Central memory CD8-positive, alpha-beta T cell (primary cell): ENCODE results near the gene MELK.
"Not testable (repeated sequence)": the region's sequence is repeated elsewhere in the genome, so short reads cannot be mapped to it uniquely, and the experiment has no call there.

Experiments
- ATAC-seq: fragments of 150-1000 bp; cut with Tn5 transposase; replicated peaks from 2 replicates; pipeline ENCODE4 v1.10.0; 2022; ENCODE audit warnings: mild to moderate bottlenecking, moderate FRiP score, moderate number of reproducible peaks; ENCODE audit not compliant: poor library complexity, severe bottlenecking; ENCODE audit errors: extremely low read depth
- DNase-seq, 2 donors: peaks; one replicate each; pipeline ENCODE4 v3.0.0; 2021; ENCODE audit warnings: low spot score in 2 of 2
- H3K27ac Mint-ChIP-seq: one replicate; pipeline ENCODE4 v1.8.0; 2022; ENCODE audit warnings: low read depth, mild to moderate bottlenecking, moderate library complexity, mixed read lengths
- H3K27me3 Mint-ChIP-seq: one replicate; pipeline ENCODE4 v1.8.0; 2022; ENCODE audit warnings: mixed read lengths
- H3K36me3 Mint-ChIP-seq: one replicate; pipeline ENCODE4 v1.8.0; 2022; ENCODE audit warnings: mild to moderate bottlenecking, moderate library complexity, mixed read lengths; ENCODE audit not compliant: insufficient read depth
- H3K4me1 Mint-ChIP-seq: one replicate; pipeline ENCODE4 v1.8.0; 2022; ENCODE audit warnings: mixed read lengths
- H3K4me3 Mint-ChIP-seq: one replicate; pipeline ENCODE4 v1.8.0; 2022; ENCODE audit warnings: mild to moderate bottlenecking, moderate library complexity, mixed read lengths
- H3K9me3 Mint-ChIP-seq: one replicate; pipeline ENCODE4 v1.8.0; 2022; ENCODE audit warnings: mixed read lengths

MELK gene

DNA sequence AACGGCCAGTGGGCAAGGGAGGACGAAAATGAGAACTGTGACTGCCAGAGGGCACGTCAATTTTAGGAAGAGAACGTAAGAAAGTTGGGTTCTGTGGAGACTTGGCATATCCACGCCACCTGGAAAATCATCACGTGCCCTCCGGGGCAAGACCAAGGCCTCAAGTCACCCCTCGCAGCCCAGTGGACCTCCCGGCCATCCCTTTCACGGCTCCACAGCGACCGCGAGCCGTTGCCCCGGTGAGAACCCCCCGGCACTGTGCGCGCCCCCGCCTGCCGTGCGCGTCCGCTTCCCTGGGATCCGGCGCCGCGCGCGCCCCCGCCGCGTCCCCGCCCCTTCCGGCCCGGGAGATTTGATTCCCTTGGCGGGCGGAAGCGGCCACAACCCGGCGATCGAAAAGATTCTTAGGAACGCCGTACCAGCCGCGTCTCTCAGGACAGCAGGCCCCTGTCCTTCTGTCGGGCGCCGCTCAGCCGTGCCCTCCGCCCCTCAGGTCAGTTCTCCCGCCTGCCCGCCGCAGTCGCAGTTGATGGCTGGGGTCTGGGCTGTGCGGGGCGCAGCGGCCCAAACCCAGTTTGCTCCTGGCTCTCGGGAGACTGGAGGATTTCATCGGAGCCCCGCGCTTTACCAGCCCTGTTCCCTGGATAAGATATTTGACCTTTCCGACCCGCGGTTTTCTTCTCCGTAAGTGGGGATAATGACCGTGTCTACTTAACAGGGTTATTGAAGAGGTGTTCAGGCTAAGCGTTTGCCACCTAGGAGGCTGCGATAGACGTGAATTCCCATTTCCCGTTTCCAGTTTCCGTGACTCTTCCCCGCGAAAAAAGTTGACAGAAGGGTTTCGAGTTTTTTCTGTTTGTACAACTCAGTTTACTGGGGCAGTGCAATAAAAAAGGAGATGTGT, at the start of gene MELK:
MELK (plus strand) TSS at position 381 of the 904 bp plus-strand sequence. CDS start 8,787 bp downstream, outside the sequence.
- peaks cover 10% of the 10 kb centered on the region for H3K27me3 Mint-ChIP-seq
- H3K9me3 Mint-ChIP-seq: no peaks in the 10 kb centered on the region
- ATAC-seq (peak; percentile 80), DNase-seq (peak; percentile 72 to 74)
- peak within 1 kb of the TSS; percentile 85 for H3K27ac Mint-ChIP-seq
- peaks cover 22% of the 10 kb centered on the region for H3K4me1 Mint-ChIP-seq
- peaks cover 4% of the 10 kb centered on the region for H3K36me3 Mint-ChIP-seq
- peak within 1 kb of the TSS; percentile 90 for H3K4me3 Mint-ChIP-seq

DNA sequence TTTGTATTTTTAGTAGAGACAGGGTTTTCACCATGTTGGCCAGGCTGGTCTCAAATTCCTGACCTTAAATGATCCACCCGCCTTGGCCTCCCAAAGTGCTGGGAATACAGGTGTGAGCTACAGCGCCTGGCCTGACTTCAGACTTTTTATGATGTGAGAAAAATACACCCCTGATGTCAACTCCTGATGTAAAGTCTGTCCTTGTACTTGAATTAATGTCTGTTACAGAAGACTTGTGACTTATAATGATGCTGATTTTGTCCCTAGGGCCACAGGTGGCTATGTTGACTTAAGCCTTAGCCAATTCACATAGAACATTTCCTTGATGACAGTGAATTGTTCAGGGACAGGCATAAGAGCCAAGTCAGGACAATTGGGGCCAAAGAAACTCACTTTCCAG, 42.5 kb upstream of the MELK start:
- H3K4me3 Mint-ChIP-seq: no peak overlapping the region
- H3K9me3 Mint-ChIP-seq: no peaks in the 10 kb centered on the region
- no peaks in the 10 kb centered on the region for H3K36me3 Mint-ChIP-seq
- no peaks in the 10 kb centered on the region for H3K27me3 Mint-ChIP-seq
- no peak overlapping the region for H3K27ac Mint-ChIP-seq
- DNase-seq (no peak), ATAC-seq (no peak)
- H3K4me1 Mint-ChIP-seq: no peaks in the 10 kb centered on the region

DNA sequence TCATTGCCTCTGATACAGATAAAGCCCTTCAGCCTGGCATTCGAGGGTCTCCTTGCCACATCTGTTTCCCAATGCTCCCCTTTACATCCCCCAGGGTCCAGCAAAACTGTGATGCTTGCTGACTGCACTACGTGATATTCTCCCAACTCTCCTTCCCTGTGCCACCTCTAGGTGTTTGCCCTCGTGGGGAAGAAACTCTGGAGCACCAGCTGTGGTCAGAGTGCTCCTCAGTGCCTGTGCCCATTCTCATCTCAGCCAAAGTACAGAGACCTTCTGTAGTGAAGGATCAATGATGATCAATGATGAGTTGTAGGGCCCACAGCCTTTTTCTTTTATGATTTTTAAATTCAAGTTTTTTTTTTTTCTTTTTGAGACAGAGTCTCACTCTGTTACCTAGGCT, 40.3 kb upstream of the MELK start:
- DNase-seq (no peak), ATAC-seq (no peak)
- Mint-ChIP-seq H3K4me1 (no peaks in the 10 kb centered on the region), H3K27ac (no peak overlapping the region), H3K4me3 (no peak overlapping the region), H3K9me3 (no peaks in the 10 kb centered on the region), H3K36me3 (no peaks in the 10 kb centered on the region), H3K27me3 (no peaks in the 10 kb centered on the region)

- H3K4me1 Mint-ChIP-seq, H3K27ac Mint-ChIP-seq, DNase-seq, H3K36me3 Mint-ChIP-seq, ATAC-seq, H3K9me3 Mint-ChIP-seq, H3K27me3 Mint-ChIP-seq, H3K4me3 Mint-ChIP-seq: not testable (repeated sequence)
These were observed 39.0 kb upstream of the MELK start for GRCh38 chr9:36533726-36534125.

- H3K9me3 Mint-ChIP-seq: no peaks in the 10 kb centered on the region
These were observed 37.6 kb upstream of the MELK start for GRCh38 chr9:36535107-36535506.

GRCh38 chr9:36537861-36538260, 34.8 kb upstream of the MELK start:
- Mint-ChIP-seq H3K27ac (no peak overlapping the region), H3K36me3 (no peaks in the 10 kb centered on the region), H3K4me1 (no peaks in the 10 kb centered on the region), H3K27me3 (no peaks in the 10 kb centered on the region), H3K9me3 (no peaks in the 10 kb centered on the region), H3K4me3 (no peak overlapping the region)
- DNase-seq: no peak
- no peak for ATAC-seq

More at GRCh38 chr9:36535107-36535506, 37.6 kb upstream of the MELK start:
- no peaks in the 10 kb centered on the region for H3K36me3 Mint-ChIP-seq
- DNase-seq (no peak), ATAC-seq (no peak)
- H3K27me3 Mint-ChIP-seq: no peaks in the 10 kb centered on the region
- no peak overlapping the region for H3K4me3 Mint-ChIP-seq
- H3K27ac Mint-ChIP-seq: no peak overlapping the region
- no peaks in the 10 kb centered on the region for H3K4me1 Mint-ChIP-seq

- H3K27me3 Mint-ChIP-seq: peaks cover 3% of the 10 kb centered on the region
- no peaks in the 10 kb centered on the region for H3K9me3 Mint-ChIP-seq
- DNase-seq (no peak), ATAC-seq (no peak)
- no peak overlapping the region for H3K27ac Mint-ChIP-seq
- no peaks in the 10 kb centered on the region for H3K36me3 Mint-ChIP-seq
- H3K4me3 Mint-ChIP-seq: no peak overlapping the region
- no peaks in the 10 kb centered on the region for H3K4me1 Mint-ChIP-seq
These were observed 30.3 kb upstream of the MELK start for GRCh38 chr9:36542355-36542754.

DNA sequence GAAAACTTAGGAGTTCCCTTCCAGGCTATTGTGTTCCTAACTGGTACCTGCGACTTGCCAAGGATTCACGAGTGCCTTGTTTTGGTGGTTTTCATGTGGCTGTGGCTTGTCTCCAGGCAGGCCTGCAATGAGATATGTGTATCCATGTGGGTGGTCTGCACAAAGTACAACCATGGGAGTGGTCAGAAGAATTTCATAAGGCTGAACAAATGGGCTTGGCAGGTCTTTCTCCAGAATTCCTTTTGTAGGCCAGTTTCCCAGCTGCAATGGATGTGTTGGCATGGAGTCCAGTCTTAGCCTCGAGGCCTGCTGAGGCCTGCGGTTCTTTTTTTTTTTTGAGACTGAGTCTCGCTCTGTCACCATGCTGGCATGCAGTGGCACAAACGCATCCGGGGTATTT, 28.8 kb upstream of the MELK start:
- H3K4me1 Mint-ChIP-seq: no peaks in the 10 kb centered on the region
- H3K27ac Mint-ChIP-seq: no peak overlapping the region
- ATAC-seq (no peak), DNase-seq (no peak)
- H3K9me3 Mint-ChIP-seq: no peaks in the 10 kb centered on the region
- H3K4me3 Mint-ChIP-seq: no peak overlapping the region
- H3K27me3 Mint-ChIP-seq: peaks cover 18% of the 10 kb centered on the region
- no peaks in the 10 kb centered on the region for H3K36me3 Mint-ChIP-seq

- ATAC-seq (no peak), DNase-seq (no peak)
- Mint-ChIP-seq H3K36me3 (no peaks in the 10 kb centered on the region), H3K27ac (no peak overlapping the region), H3K9me3 (no peaks in the 10 kb centered on the region), H3K4me1 (no peaks in the 10 kb centered on the region), H3K27me3 (peaks cover 23% of the 10 kb centered on the region), H3K4me3 (no peak overlapping the region)
These were observed 25.1 kb upstream of the MELK start for GRCh38 chr9:36547598-36547997.

DNA sequence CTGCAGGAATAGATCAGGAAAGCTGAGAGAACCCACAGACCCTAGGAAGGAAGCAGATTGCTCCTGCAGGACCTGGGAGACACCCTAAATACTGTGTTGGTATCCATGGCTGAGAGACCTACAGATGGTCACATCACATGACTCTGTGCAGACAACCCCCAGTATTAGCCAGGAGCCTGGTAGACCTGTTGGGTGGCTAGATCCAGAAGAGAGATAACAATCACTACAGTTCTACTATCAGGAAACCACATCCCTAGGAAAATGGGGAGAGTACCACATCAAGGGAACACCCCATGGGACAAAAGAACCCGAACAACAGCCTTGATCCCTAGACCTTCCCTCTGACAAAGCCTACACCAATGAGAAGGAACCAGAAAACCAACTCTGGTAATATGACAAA, 24.2 kb upstream of the MELK start:
- H3K27me3 Mint-ChIP-seq: peaks cover 23% of the 10 kb centered on the region
- no peak for ATAC-seq
- no peak overlapping the region for H3K27ac Mint-ChIP-seq
- no peaks in the 10 kb centered on the region for H3K9me3 Mint-ChIP-seq
- no peak overlapping the region for H3K4me3 Mint-ChIP-seq
- H3K4me1 Mint-ChIP-seq: no peaks in the 10 kb centered on the region
- no peaks in the 10 kb centered on the region for H3K36me3 Mint-ChIP-seq
- DNase-seq: no peak

GRCh38 chr9:36550135-36550534, 22.6 kb upstream of the MELK start:
- H3K4me3 Mint-ChIP-seq: no peak overlapping the region
- DNase-seq (no peak), ATAC-seq (no peak)
- H3K27ac Mint-ChIP-seq: no peak overlapping the region
- H3K9me3 Mint-ChIP-seq: no peaks in the 10 kb centered on the region
- no peaks in the 10 kb centered on the region for H3K4me1 Mint-ChIP-seq
- peaks cover 23% of the 10 kb centered on the region for H3K27me3 Mint-ChIP-seq
- no peaks in the 10 kb centered on the region for H3K36me3 Mint-ChIP-seq

DNA sequence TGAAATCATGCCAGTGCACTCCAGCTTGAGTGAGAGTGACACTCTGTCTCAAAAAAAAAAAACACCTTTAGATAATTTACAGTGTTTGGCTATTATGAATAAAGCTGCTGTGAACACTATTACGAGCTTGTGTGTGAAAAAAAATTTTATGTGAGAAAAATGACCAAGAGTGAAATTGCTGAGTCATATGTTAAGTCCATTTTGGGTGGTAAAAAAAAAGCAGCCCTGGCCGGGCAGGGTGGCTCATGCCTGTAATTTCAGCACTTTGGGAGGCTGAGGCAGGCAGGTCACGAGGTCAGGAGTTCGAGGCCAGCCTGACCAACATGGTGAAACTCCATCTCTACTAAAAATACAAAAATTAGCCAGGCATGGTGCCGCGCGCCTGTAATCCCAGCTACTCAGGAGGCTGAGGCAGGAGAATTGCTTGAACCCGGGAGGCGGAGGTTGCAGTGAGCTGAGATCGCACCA, 22.0 kb upstream of the MELK start:
- H3K27ac Mint-ChIP-seq, ATAC-seq, DNase-seq, H3K36me3 Mint-ChIP-seq, H3K9me3 Mint-ChIP-seq, H3K4me1 Mint-ChIP-seq, H3K4me3 Mint-ChIP-seq: not testable (repeated sequence)
- peaks cover 23% of the 10 kb centered on the region for H3K27me3 Mint-ChIP-seq

DNA sequence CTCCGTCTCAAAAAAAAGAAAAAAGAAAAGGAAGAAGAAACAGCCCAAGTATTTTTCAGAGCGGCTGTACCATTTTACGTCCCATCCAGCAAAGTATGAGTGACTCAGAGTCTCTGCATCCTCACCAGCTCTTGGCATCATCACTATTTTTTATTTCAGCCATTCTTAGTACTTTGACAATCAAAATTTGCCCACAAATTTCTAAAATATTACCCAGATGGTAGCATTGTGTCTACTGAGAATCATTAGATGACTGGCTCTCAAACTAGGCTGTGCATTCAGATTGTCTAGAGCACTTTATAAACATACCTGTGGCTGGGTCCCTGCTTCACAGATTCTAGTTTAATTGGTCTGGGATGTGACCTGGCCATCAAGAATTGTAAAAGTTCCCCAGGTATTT, 21.6 kb upstream of the MELK start:
- H3K36me3 Mint-ChIP-seq: no peaks in the 10 kb centered on the region
- H3K4me1 Mint-ChIP-seq: no peaks in the 10 kb centered on the region
- no peak overlapping the region for H3K4me3 Mint-ChIP-seq
- peaks cover 23% of the 10 kb centered on the region for H3K27me3 Mint-ChIP-seq
- no peak for DNase-seq
- H3K9me3 Mint-ChIP-seq: no peaks in the 10 kb centered on the region
- H3K27ac Mint-ChIP-seq: no peak overlapping the region
- no peak for ATAC-seq
